Activated T-cell treated with anti-CD3 and anti-CD28 coated beads, Interleukin-2, amount 50 U/mL, for 48 hours (primary cell): ENCODE data around the gene OR51G2.
"Not testable (repeated sequence)": the region's sequence is repeated elsewhere in the genome, so short reads cannot be mapped to it uniquely, and the experiment has no call there.

ENCODE experiments used
- DNase-seq, 2 experiments: peaks; one replicate each; pipeline ENCODE4 v3.0.0-alpha.2; 2020

Gene OR51G2, protein sequence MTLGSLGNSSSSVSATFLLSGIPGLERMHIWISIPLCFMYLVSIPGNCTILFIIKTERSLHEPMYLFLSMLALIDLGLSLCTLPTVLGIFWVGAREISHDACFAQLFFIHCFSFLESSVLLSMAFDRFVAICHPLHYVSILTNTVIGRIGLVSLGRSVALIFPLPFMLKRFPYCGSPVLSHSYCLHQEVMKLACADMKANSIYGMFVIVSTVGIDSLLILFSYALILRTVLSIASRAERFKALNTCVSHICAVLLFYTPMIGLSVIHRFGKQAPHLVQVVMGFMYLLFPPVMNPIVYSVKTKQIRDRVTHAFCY

DNA sequence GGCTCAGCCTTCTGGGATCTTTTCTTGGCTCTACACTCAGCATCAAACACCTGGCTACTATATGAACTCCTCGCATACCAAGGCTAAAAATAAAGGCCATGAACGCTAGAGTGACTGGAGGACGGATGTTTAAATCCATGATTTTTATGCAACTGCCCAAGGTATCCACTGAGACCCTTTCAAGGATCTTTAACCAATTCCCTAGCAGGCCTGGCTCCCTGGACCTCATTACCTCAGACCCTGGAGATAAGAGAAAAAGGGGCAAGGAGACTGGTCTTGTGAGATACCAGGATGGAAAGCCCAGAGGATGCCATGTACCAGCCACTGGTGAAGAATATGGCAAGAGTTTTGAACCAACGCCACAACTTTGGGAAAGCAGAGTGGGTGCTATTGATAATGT, at the start of gene OR51G2:
Gene OR51G2, minus strand, starts transcription at position 101 of the 400 bp plus-strand sequence. CDS start 3,687 bp downstream, outside the sequence.
- no peak for DNase-seq

DNA sequence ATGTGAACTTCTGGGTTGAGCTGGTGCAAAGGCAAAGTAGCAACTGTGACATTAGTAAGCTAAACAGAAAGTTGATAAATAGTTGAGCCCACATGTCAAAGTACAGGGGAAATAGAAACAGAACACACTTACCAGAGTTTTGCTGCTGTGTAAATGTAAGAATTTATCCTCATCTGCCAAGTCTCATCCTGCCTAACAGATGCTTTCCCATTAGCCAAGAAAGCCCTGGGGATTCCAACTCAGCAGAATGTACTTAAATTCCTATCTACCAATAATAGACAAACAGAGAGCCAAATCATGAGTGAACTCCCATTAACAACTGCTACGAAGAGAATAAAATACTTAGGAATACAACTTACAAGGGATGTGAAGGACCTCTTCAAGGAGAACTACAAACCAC, 43.7 kb upstream of the OR51G2 start:
- no peak for DNase-seq

DNA sequence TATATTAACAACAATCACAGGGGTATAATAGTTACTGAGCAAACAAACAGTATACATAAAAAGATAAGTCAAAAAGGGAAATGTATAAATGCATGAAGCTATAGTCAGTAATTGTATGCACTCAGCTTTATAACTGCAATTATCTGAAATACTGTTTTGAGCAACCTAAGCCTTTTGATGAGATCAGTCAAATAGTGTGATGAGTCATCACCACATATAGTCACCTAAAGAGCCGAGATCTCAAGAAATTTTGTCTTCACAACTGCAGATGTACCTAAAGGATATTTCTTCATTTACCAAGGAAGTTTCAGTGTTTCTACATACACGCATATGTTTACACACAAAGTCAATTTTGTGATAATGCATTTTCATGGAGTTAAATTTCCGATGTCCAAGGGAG, 41.7 kb upstream of the OR51G2 start:
- DNase-seq: no peak

DNA sequence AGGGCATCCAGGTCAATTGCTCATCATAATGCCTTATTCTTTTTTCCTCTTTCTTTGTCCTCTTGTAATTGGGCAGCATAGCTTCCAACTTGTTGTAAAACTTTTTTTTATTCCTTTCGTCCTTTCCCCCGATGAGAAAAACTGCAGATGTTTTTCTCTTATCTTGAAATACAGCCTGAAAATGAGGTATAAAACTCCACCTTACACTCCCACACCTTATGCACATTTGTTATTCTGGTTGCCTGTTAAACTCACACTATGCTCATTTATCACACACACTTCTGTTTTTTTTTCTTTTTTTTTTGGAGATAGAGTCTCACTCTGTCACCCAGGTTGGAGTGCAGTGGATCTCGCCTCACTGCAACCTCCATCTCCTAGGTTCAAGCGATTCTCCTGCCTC, 38.2 kb upstream of the OR51G2 start:
- DNase-seq: no peak

DNA sequence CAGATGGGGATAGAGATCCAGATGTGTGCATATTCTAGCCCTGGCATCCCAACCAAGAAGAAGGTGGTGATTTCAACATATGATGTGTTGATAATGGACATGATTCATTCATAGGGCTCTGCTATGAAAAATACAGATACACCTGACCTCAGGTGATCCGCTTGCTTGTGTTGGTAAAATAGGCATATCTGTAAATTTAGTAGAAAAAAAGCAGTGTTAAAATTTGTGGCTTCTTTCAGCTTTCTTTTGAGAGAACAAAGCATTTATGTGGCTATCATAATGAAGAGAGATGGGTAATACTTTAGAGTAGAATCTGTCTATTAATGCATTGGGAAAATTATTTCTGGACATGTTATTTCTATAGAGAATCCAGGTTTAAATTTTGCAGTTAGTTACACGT, 36.5 kb upstream of the OR51G2 start, which contains the start of gene OR51A2:
Gene OR51A2, minus strand, starts transcription at position 101 of the 400 bp plus-strand sequence. Its CDS starts 0 bp downstream, at position 101.
- not testable (repeated sequence) for DNase-seq

DNA sequence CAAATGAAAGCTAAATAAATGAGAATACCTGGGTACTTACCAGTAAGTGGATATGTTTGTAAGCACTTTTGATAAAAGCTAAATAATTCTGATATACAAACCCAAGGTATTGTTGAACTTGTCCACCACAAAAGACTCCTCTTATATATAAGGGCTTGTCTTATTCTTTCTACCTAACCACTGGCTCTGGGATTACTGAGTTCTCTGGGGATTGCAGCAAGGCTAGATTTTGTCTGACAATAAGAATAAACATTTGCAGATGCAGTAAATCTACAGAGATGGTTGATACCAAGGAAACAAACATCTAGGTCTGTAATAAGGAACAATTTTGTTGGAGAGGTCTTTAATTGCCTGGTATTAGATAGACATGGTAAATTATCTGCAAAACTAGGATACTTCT, 28.4 kb upstream of the OR51G2 start, which contains the start of gene OR51A4:
Gene OR51A4, minus strand, starts transcription at position 101 of the 400 bp plus-strand sequence. CDS start 505 bp downstream, outside the sequence.
- no peak for DNase-seq

DNA sequence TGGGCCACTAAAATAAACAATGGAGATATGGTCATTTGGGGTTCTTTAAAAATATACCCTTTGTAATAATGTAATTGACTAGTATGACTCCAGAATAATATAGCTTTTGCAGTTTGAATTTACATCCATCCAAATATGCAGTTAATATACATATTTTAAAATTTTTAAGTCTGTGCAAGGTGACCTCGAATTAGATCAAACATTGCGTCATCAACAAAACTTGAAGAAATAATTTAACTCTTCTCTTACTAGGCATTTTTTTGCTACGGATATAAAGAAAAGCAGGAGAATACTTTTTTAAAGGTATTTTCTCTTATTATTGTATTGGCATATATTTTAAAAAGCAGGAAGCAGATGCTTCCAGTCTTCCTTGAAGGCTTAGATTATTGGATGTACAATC, 17.6 kb upstream of the OR51G2 start:
- DNase-seq: no peak

DNA sequence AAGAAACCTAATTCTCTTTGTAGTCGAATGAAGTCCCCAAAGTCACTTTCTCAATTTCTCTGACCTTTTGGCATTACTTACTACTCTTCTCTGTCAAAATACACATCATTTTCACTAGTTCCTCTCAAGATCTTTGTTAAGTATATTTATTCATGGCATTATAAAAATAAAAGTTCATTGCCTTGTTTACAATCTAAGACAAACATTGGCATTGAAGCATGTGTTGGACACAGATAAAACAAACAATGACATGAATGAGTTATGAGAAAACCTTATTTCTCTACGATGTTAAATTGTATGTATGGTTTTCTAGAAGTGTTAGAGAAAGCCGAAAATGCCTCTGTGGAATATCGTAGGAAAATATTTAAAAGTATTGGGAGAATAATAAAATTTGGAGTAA, 13.6 kb upstream of the OR51G2 start:
- DNase-seq: no peak

DNA sequence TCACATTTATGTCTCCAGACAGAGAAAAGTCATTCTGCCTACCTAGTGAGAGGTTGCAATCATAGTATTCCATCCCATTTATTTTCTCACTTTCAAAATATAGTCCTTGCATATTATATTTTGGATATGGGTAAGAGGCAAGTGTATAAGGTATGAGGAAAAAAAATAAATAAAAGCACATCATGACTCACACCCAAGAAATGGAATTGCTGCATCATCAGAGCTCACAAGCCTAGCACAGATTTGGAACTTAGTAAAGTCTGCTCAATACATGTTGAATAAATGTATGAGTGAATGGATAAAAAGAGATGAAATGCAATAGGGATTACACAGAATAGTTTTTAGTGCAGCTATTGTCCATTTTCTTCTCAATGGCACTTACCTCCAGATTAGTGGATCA, 7.5 kb upstream of the OR51G2 start:
- DNase-seq: no peak

DNA sequence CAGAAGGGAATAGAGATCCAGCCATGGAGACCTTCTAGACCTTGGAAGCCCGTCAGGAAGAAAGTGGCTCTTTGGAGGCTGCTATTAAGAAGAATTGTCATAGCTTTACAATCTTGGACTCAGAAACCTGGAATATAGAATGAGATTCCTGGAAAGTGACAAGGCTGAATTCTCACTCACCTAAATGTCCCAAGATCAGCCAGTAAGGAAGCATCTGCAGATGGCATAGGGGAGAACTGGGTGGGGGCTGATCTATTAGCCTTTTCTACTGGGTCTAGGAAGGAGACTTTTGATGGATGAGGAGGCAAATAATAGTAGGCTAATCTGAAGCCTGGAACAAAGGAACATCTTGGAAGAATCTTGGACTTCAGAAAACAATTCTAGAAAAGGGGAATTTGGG, 5.1 kb upstream of the OR51G2 start, which contains the start of gene OR51G1:
Gene OR51G1, minus strand, starts transcription at position 101 of the 400 bp plus-strand sequence. Its CDS starts 0 bp downstream, at position 101.
- DNase-seq: no peak

DNA sequence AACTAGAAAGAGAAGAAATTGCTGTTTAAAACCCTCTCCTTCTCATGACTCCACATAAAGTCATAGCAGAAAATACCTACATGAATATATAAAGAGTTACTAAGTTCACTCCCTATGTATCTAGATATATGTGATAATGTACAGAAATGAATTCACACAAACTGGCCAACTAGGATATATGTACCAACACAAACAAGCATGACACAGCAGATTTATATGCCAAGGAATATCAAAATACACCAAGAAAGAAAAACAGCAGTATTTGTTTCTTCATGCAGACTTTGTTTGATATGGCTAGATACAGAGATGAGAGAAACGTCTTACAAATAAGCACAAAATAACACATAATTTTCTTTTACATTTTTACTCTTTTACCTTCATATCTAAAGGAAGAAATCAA, 3.2 kb upstream of the OR51G2 start:
- no peak for DNase-seq

DNA sequence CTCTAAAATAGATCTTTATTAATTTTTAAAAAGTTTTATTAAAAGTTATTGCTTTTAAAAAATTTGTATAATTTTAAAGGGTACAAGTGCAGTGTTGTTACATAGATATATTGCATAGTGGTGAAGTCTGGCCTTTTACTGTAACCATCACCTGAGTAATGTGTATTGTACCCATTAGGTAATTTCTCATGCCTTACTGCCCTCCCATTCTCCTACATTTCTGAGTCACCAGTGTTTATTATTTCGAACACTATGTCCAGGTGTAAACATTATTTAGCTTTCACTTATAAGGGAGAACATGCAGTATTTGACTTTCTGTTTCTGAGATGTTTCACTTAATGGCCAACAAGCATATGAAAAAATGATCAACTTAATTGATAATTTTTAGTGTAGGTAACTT, 2.6 kb upstream of the OR51G2 start:
- DNase-seq: no peak

DNA sequence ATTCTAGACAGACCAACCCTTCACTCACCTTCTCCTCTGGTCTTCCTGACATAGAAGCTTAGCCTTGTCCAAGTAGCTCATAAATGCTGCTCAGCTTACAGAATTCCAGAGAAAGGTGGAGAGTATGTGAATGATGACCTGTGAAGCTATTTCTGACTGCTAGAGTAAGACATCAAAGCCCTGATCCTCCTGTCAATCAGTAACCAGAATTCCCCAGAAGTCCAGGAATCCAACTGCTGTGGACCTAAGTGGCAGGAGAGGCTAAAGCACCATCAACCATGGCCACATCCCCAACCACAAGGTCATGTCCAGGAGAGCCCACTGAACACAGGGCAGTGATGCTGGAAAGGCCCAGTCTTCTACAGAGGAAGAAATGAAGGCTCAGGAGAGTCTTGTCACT, 2.6 kb downstream of the OR51G2 start:
- DNase-seq: no peak

DNA sequence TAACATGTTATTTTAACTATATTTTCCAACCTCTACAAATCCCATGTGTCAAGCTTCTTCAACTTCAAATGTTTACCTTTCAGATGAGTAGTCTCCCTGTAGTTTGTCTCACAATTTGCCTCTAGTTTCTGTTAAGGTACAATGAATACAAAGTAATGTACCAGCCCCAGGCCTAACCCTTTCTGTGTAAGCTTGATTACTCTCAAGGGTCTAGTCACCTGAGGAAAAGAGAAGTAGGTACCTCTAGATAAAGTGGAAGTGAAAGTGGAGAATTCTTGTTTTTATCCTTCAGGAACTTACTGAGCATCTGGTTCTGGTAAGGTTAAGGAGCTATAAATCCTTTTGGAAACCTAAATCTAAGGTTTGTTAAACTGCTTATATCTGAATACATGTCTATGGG, 15.7 kb downstream of the OR51G2 start, which contains the start of gene OR51A7:
Gene OR51A7, plus strand, starts transcription at position 300 of the 400 bp plus-strand sequence. CDS start 3,587 bp downstream, outside the sequence.
- DNase-seq: no peak

DNA sequence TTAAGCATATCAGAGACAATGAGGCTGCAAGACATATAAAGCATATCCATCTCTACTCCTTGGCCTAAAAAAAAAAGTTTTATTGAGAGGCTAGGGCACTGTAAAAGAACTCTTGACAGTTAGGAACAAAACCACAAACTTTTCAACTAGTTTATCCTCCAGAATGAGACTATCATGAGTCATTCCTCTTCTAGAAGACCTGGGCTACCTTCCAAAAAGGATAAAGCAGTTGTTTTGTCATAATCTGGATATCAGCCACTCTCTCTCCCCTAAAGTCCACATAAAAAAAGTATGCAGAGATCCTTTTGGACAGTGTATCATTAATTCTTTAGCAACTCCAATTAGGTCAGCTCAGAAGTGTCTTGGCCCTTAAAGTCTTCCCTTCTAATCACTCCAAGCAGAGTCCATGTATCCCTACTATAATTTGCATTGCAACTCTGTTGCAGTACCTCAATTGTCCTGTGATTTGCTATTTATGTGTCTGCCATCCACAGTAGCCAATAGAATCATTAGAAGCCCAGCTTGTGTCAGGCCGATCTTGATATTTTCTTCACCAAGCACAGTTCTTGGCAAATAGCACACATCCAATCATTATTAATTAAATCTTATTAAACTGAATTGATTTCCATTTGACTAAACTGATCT, 27.0 kb downstream of the OR51G2 start:
- DNase-seq: no peak

DNA sequence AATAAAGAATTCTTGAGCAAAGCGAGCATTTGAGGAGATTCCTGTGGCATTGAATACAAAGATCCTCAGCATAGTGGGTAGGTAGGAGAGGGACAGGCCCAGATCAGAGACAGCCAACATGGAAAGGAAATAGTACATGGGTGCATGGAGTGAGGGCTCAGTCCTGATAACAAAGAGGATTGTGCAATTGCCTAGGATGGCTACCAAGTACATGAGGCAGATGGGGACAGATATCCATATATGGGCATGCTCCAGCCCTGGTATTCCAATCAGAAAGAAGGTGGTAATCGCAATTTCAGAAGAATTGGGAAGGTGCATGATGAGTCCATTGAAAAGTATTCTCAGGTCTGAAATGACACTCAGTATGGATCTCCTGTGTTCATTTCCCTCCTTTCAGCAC, 28.9 kb downstream of the OR51G2 start:
- DNase-seq: no peak

DNA sequence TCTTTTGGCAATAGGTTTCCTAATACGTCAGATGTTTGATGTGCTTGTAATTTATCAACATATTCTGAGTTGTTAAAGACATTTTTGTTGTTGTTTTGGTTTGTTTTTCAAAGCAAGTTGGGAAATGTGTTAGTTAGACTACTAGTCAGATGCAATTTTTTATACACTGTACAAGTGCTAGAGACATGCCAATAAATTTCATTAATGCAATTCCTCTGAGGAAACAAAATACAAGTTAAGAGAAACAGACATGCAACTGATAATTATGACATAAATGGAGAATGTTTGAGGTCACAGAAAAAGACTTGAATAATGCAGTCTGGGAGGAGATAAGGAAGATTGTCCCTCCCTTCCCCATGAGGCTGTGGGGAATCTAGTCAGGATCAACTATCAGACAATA, 31.6 kb downstream of the OR51G2 start:
- no peak for DNase-seq

DNA sequence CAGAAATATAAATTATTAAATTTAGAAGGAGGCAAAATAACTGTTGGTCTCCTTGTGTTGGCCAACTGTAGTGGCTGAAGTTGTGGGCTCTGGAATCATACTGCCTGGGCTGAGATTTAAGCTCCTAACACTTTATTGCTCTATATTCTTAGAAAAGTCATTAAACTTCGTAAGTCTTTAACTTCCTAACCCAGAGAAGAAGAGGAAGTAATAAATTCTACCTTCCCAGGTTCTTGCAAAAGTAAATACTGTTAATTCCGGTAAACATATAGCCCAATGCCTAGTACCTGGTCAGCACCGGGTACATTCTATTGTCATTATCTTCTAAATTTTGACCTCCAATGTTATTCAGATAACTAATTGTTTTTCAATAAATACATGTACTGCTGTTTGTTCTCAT, 33.0 kb downstream of the OR51G2 start:
- no peak for DNase-seq

DNA sequence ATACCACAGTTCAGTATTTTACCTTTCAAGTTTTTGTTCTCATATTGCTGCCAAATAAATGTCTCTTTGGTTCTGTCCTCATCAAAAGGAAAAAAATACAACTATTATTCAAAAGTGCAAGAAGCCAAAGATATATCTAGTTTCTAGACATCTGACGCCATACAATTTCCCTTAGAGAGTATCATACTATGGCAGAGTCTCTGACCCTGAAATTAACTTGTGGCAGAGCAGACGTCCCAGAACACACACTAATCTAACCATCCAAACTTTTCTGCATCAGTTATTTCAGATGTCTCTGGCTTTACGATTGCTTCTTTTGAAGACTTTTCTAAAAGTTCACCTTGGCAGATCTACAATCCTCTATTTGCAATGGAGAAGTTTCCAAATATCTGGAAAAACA, 34.8 kb downstream of the OR51G2 start:
- DNase-seq: no peak

DNA sequence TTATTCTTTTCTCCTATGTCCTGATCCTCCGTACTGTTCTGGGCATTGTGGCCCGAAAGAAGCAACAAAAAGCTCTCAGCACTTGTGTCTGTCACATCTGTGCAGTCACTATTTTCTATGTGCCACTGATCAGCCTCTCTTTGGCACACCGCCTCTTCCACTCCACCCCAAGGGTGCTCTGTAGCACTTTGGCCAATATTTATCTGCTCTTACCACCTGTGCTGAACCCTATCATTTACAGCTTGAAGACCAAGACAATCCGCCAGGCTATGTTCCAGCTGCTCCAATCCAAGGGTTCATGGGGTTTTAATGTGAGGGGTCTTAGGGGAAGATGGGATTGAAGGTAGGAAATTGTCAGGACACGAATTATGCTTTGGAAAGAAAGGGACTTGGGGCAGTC, 36.6 kb downstream of the OR51G2 start:
- no peak for DNase-seq

DNA sequence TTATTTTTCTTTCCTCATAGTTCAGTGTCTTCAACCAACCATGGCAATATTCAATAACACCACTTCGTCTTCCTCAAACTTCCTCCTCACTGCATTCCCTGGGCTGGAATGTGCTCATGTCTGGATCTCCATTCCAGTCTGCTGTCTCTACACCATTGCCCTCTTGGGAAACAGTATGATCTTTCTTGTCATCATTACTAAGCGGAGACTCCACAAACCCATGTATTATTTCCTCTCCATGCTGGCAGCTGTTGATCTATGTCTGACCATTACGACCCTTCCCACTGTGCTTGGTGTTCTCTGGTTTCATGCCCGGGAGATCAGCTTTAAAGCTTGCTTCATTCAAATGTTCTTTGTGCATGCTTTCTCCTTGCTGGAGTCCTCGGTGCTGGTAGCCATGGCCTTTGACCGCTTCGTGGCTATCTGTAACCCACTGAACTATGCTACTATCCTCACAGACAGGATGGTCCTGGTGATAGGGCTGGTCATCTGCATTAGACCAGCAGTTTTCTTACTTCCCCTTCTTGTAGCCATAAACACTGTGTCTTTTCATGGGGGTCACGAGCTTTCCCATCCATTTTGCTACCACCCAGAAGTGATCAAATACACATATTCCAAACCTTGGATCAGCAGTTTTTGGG, 37.2 kb downstream of the OR51G2 start, which contains the start of gene OR51T1:
Gene OR51T1, plus strand, starts transcription at position 41 of the 641 bp plus-strand sequence. Its CDS starts 0 bp downstream, at position 41.
- DNase-seq: no peak

DNA sequence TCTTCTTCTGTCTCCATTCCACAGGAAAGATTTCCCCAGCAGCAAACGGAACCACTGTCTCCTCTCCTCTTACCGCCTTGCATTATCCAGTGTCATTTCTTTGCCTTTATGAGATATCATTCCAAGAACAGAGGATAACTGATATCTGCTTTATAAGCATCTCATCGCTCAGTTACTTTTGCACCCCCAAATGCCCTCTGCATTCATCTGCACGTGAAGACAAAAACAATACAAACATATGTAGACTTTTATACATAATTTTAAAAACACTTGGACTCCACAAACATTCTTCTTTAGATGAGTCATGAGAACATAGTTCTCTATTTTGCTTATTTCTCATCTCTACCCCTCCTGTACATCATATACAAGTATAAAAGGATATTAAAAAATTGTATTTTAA, 38.0 kb downstream of the OR51G2 start:
- DNase-seq: no peak

DNA sequence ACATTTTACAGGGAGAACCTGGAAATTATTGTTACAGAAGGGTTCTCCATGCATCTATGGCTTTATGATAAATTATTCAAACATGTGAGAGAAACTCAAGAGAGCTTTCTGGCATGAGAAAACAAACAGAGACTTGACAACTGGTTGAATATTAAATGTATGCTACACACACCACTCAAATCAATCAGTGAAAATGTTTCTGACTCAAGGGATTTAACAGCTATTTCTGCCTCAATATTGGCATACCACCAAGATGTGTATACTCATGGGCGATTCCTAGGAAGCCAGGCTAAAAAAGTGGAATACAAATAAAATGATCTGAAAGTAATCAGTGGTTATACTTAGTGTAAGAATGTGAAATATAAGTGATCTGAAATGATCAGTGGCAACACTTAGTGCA, 53.3 kb downstream of the OR51G2 start:
- DNase-seq: no peak

DNA sequence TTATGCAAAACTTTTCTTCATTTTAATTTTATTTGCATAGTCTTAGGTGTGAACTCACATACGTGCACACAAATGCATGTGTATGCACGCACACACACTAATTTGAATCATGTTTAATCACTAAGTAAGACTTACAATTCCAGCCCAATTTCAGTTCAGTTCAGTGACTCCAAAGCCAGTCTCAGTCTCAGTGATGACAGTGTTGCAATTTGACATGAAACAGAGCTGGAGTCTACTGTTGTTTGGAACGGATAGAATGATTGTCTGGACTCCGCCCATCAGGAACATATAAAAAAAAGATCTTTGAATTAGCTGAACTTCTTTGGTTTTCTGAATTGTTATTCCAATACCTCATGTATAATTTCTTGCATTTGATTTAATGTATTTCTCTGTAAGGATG, 55.3 kb downstream of the OR51G2 start:
- DNase-seq: no peak
